NCI-H2196 treated with DMSO at 0.1 percent for 48 hours (cell line): Measurements from ENCODE around the gene TTLL7.
"Not testable (repeated sequence)": the region's sequence is repeated elsewhere in the genome, so short reads cannot be mapped to it uniquely, and the experiment has no call there.

Experiments used
- DNase-seq: peaks from one replicate; lab custom pipeline; 2025; ENCODE audit not compliant: unreplicated experiment; lab: John Stamatoyannopoulos, UW

Gene TTLL7

GRCh38 chr1:83932281-83932680 is 66.7 kb downstream of the TTLL7 start:
- no peak for DNase-seq

DNA sequence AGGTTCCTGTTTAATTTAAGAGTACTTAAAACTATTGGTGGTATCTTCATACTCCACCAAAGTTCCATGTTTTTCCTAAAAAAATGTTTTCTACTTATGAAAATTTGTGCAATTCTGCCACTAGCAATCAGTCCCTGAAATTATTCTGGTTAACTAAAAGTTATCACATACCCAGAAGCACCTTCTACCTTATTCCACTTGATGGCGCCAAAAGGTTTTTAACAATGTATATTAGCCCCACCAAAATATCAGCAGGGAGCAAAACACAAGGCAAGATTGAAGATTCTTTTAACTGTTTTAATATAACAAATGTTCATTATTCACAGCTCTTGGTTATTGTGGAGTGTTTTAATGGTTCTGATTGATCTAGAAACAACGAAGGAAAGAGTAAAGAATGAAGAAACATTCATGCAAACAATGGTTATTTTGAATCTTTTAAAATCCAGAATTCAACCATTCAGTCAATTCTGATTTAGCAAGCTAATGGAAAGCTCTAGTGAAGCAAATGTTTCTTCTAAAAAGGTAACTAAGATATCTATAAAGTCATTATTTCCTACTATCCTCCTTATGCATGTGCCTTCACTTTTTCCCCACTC is 67.2 kb downstream of the TTLL7 start:
- DNase-seq: no peak

DNA sequence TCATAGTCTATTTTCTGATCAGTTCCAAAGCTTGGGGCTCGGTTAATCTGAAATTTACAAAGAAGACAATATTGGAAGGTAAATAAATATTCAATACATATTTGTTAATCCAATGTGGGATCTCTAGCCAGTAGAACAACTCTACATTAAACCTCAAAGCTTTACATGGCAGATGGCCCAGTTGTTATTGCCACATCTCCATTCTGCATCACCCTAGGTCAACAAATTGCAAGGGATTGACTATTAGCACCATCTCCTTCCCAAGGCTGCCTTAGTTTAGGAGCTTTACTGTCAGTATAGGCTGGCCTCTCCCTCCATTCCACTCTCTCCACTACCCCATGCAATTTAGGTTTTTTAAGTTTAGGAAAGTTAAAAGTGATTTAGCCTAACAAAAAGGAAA is 69.7 kb downstream of the TTLL7 start:
- DNase-seq: no peak

- DNase-seq: no peak
Measured at GRCh38 chr1:83928396-83928795, 70.5 kb downstream of the TTLL7 start.

DNA sequence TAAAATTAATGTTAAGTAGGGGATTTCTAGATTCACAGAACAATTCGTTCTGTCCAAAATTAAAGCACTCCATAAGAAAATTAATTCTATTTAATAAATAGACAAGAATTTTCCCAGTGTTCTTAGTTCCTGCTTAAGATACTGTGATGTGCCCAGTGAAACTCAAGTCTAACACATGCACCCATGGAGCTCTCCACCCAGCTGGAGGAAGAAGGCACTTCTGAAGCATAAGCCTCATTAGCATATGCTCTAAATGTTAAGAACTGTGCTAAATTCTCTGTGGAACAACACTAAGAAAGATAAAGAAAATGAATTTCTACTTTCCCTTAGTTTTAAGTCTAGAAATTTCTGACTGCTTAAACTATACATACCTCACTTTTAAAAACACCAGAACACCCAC is 71.2 kb downstream of the TTLL7 start:
- DNase-seq: no peak

DNA sequence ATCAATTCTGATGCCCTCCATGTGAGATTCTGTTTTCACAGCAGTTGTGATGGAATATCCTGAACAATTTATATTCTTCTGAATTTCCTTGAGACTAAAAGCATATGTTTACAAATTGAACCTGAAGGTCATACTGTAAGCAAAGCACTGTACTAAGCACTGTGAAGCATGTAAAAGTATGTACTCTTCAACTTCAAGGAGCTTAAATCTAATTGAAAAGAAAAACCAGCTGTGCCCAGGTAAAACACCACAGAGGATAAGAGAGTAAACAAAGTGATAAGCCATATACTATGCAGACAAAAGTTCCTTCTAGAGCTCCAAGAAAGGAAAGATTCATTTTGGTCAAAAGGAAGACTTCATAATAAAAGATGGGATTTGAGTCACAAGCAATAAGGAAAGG is 71.9 kb downstream of the TTLL7 start:
- DNase-seq: no peak

- no peak for DNase-seq
Measured at GRCh38 chr1:83923553-83923952, 75.4 kb downstream of the TTLL7 start.

GRCh38 chr1:83922431-83922830 is 76.5 kb downstream of the TTLL7 start:
- no peak for DNase-seq

DNA sequence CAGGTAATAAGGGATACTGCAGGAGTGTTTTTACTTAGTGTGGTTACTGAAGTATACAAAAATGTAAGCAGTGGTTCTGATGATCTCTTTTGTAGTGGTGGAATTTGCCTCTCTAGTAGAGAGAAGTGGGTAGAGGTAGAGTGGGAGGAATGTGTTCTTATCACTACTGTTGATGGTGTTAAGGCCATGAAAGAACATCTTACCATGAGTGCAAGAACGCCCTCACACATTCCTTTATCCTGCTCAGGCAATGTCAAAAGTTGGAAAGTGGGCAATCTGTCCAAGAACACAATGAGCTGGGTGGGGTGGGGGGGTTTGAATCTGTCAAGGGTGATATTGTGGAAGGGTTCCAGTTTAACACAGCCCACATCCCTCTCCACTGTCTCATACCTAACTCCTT is 78.6 kb downstream of the TTLL7 start:
- no peak for DNase-seq

GRCh38 chr1:83919872-83920271 is 79.1 kb downstream of the TTLL7 start:
- DNase-seq: no peak

GRCh38 chr1:83918688-83919285 is 80.1 kb downstream of the TTLL7 start:
- no peak for DNase-seq

GRCh38 chr1:83917959-83918358 is 81.0 kb downstream of the TTLL7 start:
- no peak for DNase-seq

GRCh38 chr1:83916094-83916493 is 82.8 kb downstream of the TTLL7 start:
- not testable (repeated sequence) for DNase-seq

GRCh38 chr1:83912876-83913275 is 86.1 kb downstream of the TTLL7 start:
- DNase-seq: no peak

- DNase-seq: no peak
Measured at GRCh38 chr1:83910461-83910860, 88.5 kb downstream of the TTLL7 start.

GRCh38 chr1:83909687-83910086 is 89.2 kb downstream of the TTLL7 start:
- DNase-seq: no peak

DNA sequence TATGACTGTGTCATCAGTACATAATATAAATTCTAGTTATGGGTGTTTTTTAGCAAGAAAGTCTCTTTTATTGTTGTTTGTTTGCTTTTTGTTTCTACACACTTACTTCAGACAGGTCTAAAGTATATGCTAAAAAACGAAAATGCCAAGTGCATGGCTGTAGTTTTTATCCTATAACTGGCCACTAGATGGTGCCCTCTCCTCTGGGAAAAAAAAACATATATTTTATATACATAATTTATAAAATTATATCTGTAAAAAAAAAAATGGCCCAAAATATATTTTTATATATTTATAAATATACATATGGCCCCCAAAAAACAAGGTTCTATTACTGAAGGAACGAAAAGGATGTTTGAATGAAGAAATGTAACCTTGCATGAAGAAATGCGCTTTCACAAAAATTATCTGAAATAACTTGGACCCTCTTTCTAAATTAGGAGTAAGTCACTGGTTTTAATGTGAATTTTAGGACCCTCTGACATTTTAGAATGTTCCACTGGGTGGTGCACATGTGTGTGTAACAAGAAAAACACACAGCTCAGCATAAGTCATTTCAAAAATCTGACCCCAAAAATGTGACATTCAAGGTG is 93.5 kb downstream of the TTLL7 start:
- DNase-seq: peak; percentile 2

DNA sequence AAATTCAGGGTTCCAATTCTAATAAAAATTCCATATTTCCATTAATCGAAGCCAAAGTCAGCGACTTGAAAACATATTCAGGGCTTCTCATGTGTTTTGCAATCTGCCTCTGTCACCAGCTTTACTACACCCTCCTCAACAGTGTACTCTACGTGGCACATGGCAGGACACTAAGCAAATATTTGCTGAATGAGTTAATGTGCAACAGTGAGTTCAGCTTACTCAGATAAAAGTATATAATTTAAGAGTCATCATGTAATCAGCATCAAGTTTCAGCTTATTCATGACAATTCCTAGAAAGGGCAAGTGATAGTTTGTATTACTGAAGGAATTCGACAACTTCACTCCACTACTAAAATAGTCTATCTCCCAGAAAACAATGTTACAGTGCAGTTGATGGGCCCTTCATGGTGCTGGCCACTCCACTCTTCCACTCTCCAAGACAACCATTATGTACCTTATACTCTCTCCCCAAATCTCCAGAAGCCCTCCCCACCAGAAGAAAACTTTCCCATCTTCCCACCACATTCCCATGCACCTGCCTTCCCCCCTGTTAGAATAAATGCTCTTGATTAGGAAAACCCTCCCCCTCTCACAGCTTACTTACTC is 97.3 kb downstream of the TTLL7 start:
- no peak for DNase-seq

- no peak for DNase-seq
Measured at GRCh38 chr1:83900524-83900923, 98.4 kb downstream of the TTLL7 start.

DNA sequence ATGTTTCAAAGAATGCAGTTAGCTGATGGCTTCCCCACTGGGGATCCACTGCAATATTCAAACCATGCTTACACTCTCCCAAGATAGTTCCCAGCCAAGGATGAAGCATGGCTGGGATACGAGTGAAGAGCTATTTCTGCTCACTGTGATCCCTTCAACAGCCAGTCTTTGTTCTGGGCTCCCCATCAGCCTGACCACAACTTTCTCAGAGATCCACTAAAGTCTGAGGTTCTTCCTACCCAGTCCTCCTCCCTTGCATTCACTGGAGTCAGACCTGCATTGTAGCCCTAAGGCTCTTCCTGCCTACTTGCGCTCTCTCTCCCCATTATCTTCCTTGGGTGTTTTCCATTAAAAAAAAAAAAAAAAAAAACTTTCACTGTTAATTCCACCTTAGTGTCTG is 101.4 kb downstream of the TTLL7 start:
- DNase-seq: no peak

DNA sequence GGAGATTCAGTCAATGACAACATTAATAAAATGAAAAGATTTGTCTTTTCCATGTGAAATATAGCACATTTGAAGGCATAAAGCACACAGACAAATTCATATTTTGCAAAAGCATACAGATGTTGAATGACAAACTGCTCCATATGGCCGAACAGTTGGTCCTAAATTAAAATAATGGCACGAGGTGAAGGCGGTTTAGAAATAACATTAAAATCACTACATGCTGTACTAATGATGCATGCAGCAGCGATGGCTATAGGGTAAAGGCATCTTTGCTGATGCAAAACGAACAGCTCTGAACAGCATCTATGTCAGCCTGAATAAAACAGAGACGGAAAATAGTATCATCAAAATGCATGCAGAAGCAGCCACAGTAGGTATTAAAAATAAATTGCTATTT is 102.6 kb downstream of the TTLL7 start:
- no peak for DNase-seq

DNA sequence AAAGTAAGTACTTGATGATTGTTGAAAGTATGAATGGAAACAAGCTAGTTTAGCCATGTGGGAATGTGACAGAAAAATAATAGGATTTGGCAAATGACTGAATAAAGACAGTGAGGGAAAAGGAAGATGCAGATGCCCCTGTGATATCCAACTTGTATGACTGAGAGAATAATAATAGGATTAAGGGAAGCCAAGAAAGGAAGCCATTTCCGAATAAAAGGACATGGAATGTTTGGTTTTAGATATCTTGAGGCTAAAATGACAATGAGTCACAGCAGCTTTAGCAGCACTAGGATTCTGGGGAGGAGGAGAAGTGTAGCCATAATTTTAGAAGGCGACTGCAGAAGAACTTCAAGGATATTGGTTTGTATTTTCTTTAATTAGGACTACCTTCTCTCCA is 109.2 kb downstream of the TTLL7 start:
- no peak for DNase-seq
